Right lobe of liver (tissue), 4 donors: ENCODE measurements around the gene PRR35.

Source experiments
- POLR2A ChIP-seq: fragments of 450-650 bp; IDR thresholded peaks from one replicate; pipeline ENCODE4 v1.6.1; 2017; ENCODE audit warnings: antibody characterized with exemption, mild to moderate bottlenecking
- TF ChIP-seq, protein P1 (sequence below), 4 donors: fragments of 200-600 bp in 3 of 4; fragments of 450-650 bp in 1 of 4; IDR thresholded peaks; one replicate each; pipeline versions ENCODE4 v1.5.1 to v1.8.0; 2016 to 2022; ENCODE audit warnings: antibody characterized with exemption in 4 of 4, mild to moderate bottlenecking in 2 of 4
- donor health status: DM: no; HTN: no; CAD: no.
- donor health status: DM: no; HTN: no; CAD: no.
- donor health status: DM: no; HTN: yes; CAD: no.

DNA sequence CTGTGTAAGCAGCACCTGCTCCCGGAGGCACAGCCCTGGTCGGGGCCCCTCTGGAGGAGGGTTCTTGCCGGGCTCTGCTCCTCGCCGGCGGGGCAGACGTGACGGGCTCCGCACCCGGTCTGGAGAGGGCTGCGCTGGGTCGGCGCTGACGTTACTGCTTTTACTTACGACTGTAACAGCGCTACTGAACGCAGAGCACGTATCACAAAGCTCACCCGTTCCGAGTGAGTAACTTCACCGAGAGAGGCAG, 28.4 kb downstream of the PRR35 start:
- TF ChIP-seq POLR2A, result no peak
- TF ChIP-seq, protein P1, sequence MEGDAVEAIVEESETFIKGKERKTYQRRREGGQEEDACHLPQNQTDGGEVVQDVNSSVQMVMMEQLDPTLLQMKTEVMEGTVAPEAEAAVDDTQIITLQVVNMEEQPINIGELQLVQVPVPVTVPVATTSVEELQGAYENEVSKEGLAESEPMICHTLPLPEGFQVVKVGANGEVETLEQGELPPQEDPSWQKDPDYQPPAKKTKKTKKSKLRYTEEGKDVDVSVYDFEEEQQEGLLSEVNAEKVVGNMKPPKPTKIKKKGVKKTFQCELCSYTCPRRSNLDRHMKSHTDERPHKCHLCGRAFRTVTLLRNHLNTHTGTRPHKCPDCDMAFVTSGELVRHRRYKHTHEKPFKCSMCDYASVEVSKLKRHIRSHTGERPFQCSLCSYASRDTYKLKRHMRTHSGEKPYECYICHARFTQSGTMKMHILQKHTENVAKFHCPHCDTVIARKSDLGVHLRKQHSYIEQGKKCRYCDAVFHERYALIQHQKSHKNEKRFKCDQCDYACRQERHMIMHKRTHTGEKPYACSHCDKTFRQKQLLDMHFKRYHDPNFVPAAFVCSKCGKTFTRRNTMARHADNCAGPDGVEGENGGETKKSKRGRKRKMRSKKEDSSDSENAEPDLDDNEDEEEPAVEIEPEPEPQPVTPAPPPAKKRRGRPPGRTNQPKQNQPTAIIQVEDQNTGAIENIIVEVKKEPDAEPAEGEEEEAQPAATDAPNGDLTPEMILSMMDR (IDR thresholded peaks at IDR 0.05), result no peak
